ENCODE data around the gene MFRP.

DNA sequence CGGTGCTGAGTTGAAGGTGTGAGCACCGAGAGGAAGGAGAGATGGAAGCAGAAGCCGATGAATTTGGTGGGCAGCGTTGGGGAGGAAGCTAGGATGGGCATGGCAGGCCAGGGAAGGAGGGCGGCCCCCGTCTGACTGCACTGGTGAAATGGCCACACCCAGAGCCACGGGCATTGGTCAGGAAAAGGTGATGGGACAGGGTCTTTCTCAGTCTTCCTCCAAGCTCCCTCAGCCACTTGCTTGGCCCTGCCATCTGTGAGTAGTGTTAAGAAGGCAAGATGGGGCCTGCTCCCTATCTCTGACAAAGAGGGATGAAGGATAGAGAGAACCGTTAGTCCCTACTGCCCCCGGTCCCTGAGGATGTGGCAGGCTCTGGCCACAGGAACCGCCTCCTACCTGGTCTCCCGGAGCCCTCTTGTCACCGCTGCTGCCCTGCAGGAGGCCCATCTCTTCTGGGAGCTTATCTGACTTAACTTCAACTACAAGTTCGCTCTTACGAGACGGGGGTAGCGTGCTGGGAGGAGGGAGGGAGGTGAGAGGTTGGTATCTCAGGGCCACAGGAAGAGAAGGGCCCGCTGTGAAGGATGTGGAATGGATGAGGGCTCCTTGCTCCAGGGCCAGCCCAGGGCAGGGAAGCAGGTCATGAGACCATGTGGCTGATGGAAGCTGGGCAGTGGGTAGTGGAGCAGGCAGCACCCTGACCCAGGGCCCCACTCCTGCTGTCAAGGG, 36.4 kb downstream of the MFRP start:
- TF ChIP-seq, protein P1, sequence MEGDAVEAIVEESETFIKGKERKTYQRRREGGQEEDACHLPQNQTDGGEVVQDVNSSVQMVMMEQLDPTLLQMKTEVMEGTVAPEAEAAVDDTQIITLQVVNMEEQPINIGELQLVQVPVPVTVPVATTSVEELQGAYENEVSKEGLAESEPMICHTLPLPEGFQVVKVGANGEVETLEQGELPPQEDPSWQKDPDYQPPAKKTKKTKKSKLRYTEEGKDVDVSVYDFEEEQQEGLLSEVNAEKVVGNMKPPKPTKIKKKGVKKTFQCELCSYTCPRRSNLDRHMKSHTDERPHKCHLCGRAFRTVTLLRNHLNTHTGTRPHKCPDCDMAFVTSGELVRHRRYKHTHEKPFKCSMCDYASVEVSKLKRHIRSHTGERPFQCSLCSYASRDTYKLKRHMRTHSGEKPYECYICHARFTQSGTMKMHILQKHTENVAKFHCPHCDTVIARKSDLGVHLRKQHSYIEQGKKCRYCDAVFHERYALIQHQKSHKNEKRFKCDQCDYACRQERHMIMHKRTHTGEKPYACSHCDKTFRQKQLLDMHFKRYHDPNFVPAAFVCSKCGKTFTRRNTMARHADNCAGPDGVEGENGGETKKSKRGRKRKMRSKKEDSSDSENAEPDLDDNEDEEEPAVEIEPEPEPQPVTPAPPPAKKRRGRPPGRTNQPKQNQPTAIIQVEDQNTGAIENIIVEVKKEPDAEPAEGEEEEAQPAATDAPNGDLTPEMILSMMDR (IDR thresholded peaks at IDR 0.05): no peak
- TF ChIP-seq POLR2A (IDR thresholded peaks at IDR 0.05) (no peak), EP300 (IDR thresholded peaks at IDR 0.05) (no peak)

Data from ovary (tissue), 3 donors.